ENCODE data around the gene HEPACAM.
A peak's percentile ranks its signal among the peaks of the same experiment; 100 is the strongest.

The HEPACAM gene

GRCh38 chr11:124891373-124891861 is 44.4 kb downstream of the HEPACAM start:
- no peaks in the 10 kb centered on the region for H3K9me3 ChIP-seq (ENCODE audit: control insufficient read depth, low read length)
- no peak overlapping the region for H3K14ac ChIP-seq (ENCODE audit: low read length in 2 of 2)
- H3K79me1 ChIP-seq (replicated peaks; ENCODE audit: low read length, poor library complexity, severe bottlenecking), result no peaks in the 10 kb centered on the region
- peaks cover 0 to 18% of the 10 kb centered on the region in 2 experiments for H3K27me3 ChIP-seq (ENCODE audit: control insufficient read depth in 1 of 2, insufficient read depth in 1 of 2, low read length in 2 of 2)
- H3K36me3 ChIP-seq (ENCODE audit: control insufficient read depth in 1 of 2, insufficient read depth in 2 of 2, low read depth in 1 of 2, low read length in 2 of 2), result peaks cover 0 to 3% of the 10 kb centered on the region in 2 experiments
- H4K91ac ChIP-seq (ENCODE audit: low read length), result no peak overlapping the region
- DNase-seq, result no peak
- H2BK15ac ChIP-seq (ENCODE audit: low read depth, poor library complexity, severe bottlenecking), result no peak overlapping the region
- 42% methylated on average over 11 of the region's 12 CpGs for WGBS
- H3K18ac ChIP-seq (ENCODE audit: low read depth in 1 of 2, low read length in 2 of 2), result no peak overlapping the region
- H2BK12ac ChIP-seq (ENCODE audit: low read length in 2 of 2), result no peak overlapping the region
- H3K4ac ChIP-seq (ENCODE audit: low read depth in 1 of 2, low read length in 2 of 2), result no peak overlapping the region
- H2AFZ ChIP-seq (ENCODE audit: low read depth, low read length), result no peak overlapping the region
- H3K9ac ChIP-seq (ENCODE audit: low read length), result peak overlapping the region; percentile 18
- no peak overlapping the region for H2BK5ac ChIP-seq (ENCODE audit: low read depth, low read length, poor library complexity, severe bottlenecking)
- H3K27ac ChIP-seq (ENCODE audit: low read length, poor library complexity, severe bottlenecking), result no peak overlapping the region
- H3K4me1 ChIP-seq (ENCODE audit: control insufficient read depth, insufficient read depth, low read depth, low read length), result peaks cover 4% of the 10 kb centered on the region
- H2BK120ac ChIP-seq (ENCODE audit: low read depth, low read length), result no peak overlapping the region
- no peak overlapping the region for H2AK5ac ChIP-seq (ENCODE audit: low read length, severe bottlenecking)
- no peak overlapping the region for H3K4me2 ChIP-seq (ENCODE audit: low read length, poor library complexity, severe bottlenecking)
- H3K4me3 ChIP-seq (ENCODE audit: insufficient read depth in 1 of 2, low read depth in 1 of 2, low read length in 2 of 2), result no peak overlapping the region
- no peak overlapping the region for H4K8ac ChIP-seq (ENCODE audit: low read length)
- no peak overlapping the region for H3K23ac ChIP-seq (ENCODE audit: low read length in 2 of 2)

DNA sequence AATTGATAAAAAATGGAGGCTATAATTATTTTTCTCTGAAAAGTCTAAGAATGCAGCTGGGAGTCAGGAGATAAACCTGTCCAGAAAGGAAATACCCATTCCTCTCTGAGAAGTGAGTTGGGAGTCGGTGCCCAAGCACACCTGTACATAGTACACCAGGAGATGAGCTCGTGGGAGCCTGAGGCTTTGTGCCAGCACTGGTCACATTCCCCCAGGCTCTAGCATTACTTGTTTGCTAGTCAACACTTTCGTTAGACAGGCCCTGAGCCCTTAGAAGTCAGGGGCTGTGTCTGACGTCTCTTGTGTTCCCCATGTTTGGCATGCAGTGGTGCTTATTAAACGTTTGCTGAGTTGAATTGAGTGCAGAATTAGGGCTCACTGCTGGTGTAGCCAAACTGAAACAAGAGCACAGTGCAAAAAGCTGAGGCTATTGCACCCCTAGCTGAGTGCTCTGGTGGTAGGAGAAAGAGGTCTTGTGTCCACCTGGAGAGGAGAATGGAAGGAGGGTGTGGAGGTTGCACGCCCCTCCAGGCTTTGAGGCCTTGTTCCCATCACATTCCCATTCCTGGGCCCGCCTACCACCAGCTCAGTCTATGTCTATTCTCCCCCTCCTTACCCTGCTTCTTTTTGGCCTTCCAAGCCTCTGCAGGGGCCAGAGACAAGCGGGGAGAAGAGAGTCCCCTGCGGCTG is 45.0 kb downstream of the HEPACAM start:
- Histone ChIP-seq H2AFZ (ENCODE audit: low read depth, low read length) (no peak overlapping the region), H2BK15ac (ENCODE audit: low read depth, poor library complexity, severe bottlenecking) (no peak overlapping the region), H4K91ac (ENCODE audit: low read length) (no peak overlapping the region), H3K18ac (ENCODE audit: low read depth in 1 of 2, low read length in 2 of 2) (no peak overlapping the region), H2BK120ac (ENCODE audit: low read depth, low read length) (no peak overlapping the region), H3K79me1 (replicated peaks; ENCODE audit: low read length, poor library complexity, severe bottlenecking) (no peaks in the 10 kb centered on the region), H3K36me3 (ENCODE audit: control insufficient read depth in 1 of 2, insufficient read depth in 2 of 2, low read depth in 1 of 2, low read length in 2 of 2) (peaks cover 0 to 5% of the 10 kb centered on the region in 2 experiments), H3K9me3 (ENCODE audit: control insufficient read depth, low read length) (no peaks in the 10 kb centered on the region), H3K4ac (ENCODE audit: low read depth in 1 of 2, low read length in 2 of 2) (no peak overlapping the region), H3K27me3 (ENCODE audit: control insufficient read depth in 1 of 2, insufficient read depth in 1 of 2, low read length in 2 of 2) (peaks cover 0 to 18% of the 10 kb centered on the region in 2 experiments), H2AK5ac (ENCODE audit: low read length, severe bottlenecking) (no peak overlapping the region), H3K4me3 (ENCODE audit: insufficient read depth in 1 of 2, low read depth in 1 of 2, low read length in 2 of 2) (no peak overlapping the region), H3K4me1 (ENCODE audit: control insufficient read depth, insufficient read depth, low read depth, low read length) (no peaks in the 10 kb centered on the region), H3K4me2 (ENCODE audit: low read length, poor library complexity, severe bottlenecking) (no peak overlapping the region), H3K27ac (ENCODE audit: low read length, poor library complexity, severe bottlenecking) (no peak overlapping the region), H2BK12ac (ENCODE audit: low read length in 2 of 2) (no peak overlapping the region), H2BK5ac (ENCODE audit: low read depth, low read length, poor library complexity, severe bottlenecking) (no peak overlapping the region), H3K14ac (ENCODE audit: low read length in 2 of 2) (no peak overlapping the region), H3K9ac (ENCODE audit: low read length) (peak overlapping the region; percentile 18), H3K23ac (ENCODE audit: low read length in 2 of 2) (no peak overlapping the region), H4K8ac (ENCODE audit: low read length) (no peak overlapping the region)
- DNase-seq, result no peak
- 78% methylated on average over 8 of the region's 9 CpGs for WGBS

- H2BK5ac ChIP-seq (ENCODE audit: low read depth, low read length, poor library complexity, severe bottlenecking), result no peak overlapping the region
- no peak overlapping the region for H3K27ac ChIP-seq (ENCODE audit: low read length, poor library complexity, severe bottlenecking)
- H2BK15ac ChIP-seq (ENCODE audit: low read depth, poor library complexity, severe bottlenecking), result no peak overlapping the region
- no peak overlapping the region for H3K4me2 ChIP-seq (ENCODE audit: low read length, poor library complexity, severe bottlenecking)
- H3K23ac ChIP-seq (ENCODE audit: low read length in 2 of 2), result no peak overlapping the region
- no peak overlapping the region for H3K4ac ChIP-seq (ENCODE audit: low read depth in 1 of 2, low read length in 2 of 2)
- no peak overlapping the region for H4K8ac ChIP-seq (ENCODE audit: low read length)
- H3K27me3 ChIP-seq (ENCODE audit: control insufficient read depth in 1 of 2, insufficient read depth in 1 of 2, low read length in 2 of 2), result peaks cover 0 to 18% of the 10 kb centered on the region in 2 experiments
- no peak overlapping the region for H2AFZ ChIP-seq (ENCODE audit: low read depth, low read length)
- H3K4me3 ChIP-seq (ENCODE audit: insufficient read depth in 1 of 2, low read depth in 1 of 2, low read length in 2 of 2), result no peak overlapping the region
- H3K14ac ChIP-seq (ENCODE audit: low read length in 2 of 2), result no peak overlapping the region
- no peak overlapping the region for H2BK120ac ChIP-seq (ENCODE audit: low read depth, low read length)
- no peak overlapping the region for H4K91ac ChIP-seq (ENCODE audit: low read length)
- H2AK5ac ChIP-seq (ENCODE audit: low read length, severe bottlenecking), result no peak overlapping the region
- H3K79me1 ChIP-seq (replicated peaks; ENCODE audit: low read length, poor library complexity, severe bottlenecking), result no peaks in the 10 kb centered on the region
- H3K4me1 ChIP-seq (ENCODE audit: control insufficient read depth, insufficient read depth, low read depth, low read length), result no peaks in the 10 kb centered on the region
- H3K9me3 ChIP-seq (ENCODE audit: control insufficient read depth, low read length), result no peaks in the 10 kb centered on the region
- DNase-seq, result no peak
- no peak overlapping the region for H3K9ac ChIP-seq (ENCODE audit: low read length)
- no peak overlapping the region for H2BK12ac ChIP-seq (ENCODE audit: low read length in 2 of 2)
- WGBS, result no CpG with 5 or more reads among the region's 2 CpGs
- H3K18ac ChIP-seq (ENCODE audit: low read depth in 1 of 2, low read length in 2 of 2), result no peak overlapping the region
- H3K36me3 ChIP-seq (ENCODE audit: control insufficient read depth in 1 of 2, insufficient read depth in 2 of 2, low read depth in 1 of 2, low read length in 2 of 2), result peaks cover 0 to 7% of the 10 kb centered on the region in 2 experiments
Measured at GRCh38 chr11:124890151-124890550, 45.7 kb downstream of the HEPACAM start.

DNA sequence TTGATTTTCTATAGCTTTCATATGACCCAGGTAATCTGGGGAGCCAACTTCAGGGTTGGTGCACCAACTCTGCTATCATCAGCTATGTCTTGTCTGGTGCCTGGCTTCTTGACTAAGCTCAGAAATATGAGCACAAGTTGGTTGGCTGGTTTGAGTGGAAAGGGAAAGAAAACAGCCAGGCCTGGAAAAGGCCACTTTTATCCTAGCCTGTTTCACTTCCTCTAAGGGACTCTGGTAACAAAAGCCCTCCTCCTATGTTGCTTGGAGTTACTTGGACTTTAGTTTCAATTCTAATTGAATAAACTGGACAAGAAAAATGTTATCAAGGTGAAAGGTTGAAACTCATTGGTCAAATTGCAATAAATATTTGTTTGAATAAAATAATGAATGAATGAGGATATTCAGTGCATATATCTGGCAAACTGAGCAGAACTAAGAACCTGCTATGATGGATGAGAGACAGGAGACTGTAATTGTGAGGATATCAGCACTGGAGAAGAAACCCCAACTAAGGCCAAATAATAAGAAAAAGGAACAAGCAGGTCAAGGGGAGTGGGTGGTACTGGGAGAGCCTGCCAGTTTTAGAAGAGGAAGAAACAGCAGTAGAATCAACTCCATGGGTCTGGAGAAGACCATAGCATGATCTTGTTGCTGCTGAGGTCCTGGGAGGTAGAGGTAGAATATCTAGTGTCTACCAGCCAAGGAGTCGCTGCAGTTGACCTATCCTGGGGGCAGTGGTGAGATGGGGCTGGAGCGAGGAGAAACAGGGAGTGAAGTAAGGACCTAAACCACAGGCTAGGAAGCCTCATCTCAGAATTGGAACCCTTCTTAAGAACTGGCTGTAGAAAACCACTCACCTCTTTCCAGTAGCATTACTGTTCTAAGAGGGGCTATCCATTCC is 46.4 kb downstream of the HEPACAM start:
- Histone ChIP-seq H3K4me3 (ENCODE audit: insufficient read depth in 1 of 2, low read depth in 1 of 2, low read length in 2 of 2) (no peak overlapping the region), H3K14ac (ENCODE audit: low read length in 2 of 2) (no peak overlapping the region), H3K36me3 (ENCODE audit: control insufficient read depth in 1 of 2, insufficient read depth in 2 of 2, low read depth in 1 of 2, low read length in 2 of 2) (peaks cover 0 to 12% of the 10 kb centered on the region in 2 experiments), H2AFZ (ENCODE audit: low read depth, low read length) (no peak overlapping the region), H4K8ac (ENCODE audit: low read length) (no peak overlapping the region), H3K18ac (ENCODE audit: low read depth in 1 of 2, low read length in 2 of 2) (no peak overlapping the region), H4K91ac (ENCODE audit: low read length) (no peak overlapping the region), H3K23ac (ENCODE audit: low read length in 2 of 2) (no peak overlapping the region), H3K27me3 (ENCODE audit: control insufficient read depth in 1 of 2, insufficient read depth in 1 of 2, low read length in 2 of 2) (peaks cover 0 to 18% of the 10 kb centered on the region in 2 experiments), H3K4me2 (ENCODE audit: low read length, poor library complexity, severe bottlenecking) (no peak overlapping the region), H3K27ac (ENCODE audit: low read length, poor library complexity, severe bottlenecking) (no peak overlapping the region), H3K9ac (ENCODE audit: low read length) (no peak overlapping the region), H2BK12ac (ENCODE audit: low read length in 2 of 2) (no peak overlapping the region), H2BK120ac (ENCODE audit: low read depth, low read length) (no peak overlapping the region), H2AK5ac (ENCODE audit: low read length, severe bottlenecking) (no peak overlapping the region), H3K4ac (ENCODE audit: low read depth in 1 of 2, low read length in 2 of 2) (no peak overlapping the region), H2BK5ac (ENCODE audit: low read depth, low read length, poor library complexity, severe bottlenecking) (no peak overlapping the region), H3K4me1 (ENCODE audit: control insufficient read depth, insufficient read depth, low read depth, low read length) (no peaks in the 10 kb centered on the region), H3K9me3 (ENCODE audit: control insufficient read depth, low read length) (no peaks in the 10 kb centered on the region), H3K79me1 (replicated peaks; ENCODE audit: low read length, poor library complexity, severe bottlenecking) (no peaks in the 10 kb centered on the region), H2BK15ac (ENCODE audit: low read depth, poor library complexity, severe bottlenecking) (no peak overlapping the region)
- no peak for DNase-seq
- 88% methylated on average over 1 of the region's 2 CpGs for WGBS
